Measurements from ENCODE around the gene OAF.

DNA sequence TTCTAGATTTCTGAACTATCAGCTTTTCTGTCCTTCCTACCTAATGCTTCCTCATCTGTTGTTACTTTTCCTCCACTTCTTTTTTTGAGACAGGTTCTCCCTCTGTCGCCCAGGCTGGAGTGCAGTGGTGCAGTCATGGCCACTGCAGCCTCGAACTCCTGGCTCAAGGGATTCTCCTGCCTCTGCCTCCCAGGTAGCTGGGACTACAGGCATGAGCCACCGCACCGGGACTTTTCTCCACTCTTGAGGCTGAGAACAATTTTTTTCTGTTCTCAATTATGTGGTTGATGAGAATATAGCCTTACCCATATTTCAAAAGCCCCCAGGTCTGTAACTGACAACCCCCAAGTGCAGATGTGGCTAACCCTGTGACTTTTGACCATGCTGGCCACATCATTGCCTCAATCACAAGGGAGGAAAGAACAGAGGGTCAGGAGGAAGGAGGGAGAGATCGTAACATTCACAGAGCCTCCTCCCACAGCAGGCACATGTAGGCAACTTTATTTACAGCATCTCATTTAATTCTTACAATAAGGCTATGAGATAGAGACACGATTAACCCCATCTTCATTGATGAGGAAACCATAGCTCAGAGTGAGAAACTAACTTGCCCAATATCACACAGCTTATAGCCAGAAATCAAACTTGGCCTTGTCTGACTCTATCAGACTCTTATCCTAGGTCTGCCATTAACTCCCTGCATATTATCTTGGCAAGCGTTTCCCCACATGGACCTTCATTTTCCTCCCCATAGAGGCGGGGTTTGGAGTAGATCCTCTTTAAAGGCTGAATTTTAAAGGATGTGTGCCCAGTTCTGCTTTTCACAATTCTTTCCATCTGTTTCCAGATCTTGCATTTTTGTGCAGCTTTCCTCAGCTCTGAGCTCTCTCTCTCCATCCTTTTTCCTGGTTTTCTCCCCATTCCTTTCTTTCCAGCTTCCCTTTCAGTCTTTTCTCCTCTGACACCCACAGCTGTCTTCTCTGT, 38.7 kb downstream of the OAF start:
- TF ChIP-seq, protein P1, sequence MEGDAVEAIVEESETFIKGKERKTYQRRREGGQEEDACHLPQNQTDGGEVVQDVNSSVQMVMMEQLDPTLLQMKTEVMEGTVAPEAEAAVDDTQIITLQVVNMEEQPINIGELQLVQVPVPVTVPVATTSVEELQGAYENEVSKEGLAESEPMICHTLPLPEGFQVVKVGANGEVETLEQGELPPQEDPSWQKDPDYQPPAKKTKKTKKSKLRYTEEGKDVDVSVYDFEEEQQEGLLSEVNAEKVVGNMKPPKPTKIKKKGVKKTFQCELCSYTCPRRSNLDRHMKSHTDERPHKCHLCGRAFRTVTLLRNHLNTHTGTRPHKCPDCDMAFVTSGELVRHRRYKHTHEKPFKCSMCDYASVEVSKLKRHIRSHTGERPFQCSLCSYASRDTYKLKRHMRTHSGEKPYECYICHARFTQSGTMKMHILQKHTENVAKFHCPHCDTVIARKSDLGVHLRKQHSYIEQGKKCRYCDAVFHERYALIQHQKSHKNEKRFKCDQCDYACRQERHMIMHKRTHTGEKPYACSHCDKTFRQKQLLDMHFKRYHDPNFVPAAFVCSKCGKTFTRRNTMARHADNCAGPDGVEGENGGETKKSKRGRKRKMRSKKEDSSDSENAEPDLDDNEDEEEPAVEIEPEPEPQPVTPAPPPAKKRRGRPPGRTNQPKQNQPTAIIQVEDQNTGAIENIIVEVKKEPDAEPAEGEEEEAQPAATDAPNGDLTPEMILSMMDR (conservative IDR thresholded peaks at IDR 0.05; ENCODE audit: low read depth, low read length) = no peak
- TF ChIP-seq EZH2 (IDR thresholded peaks at IDR 0.05; ENCODE audit: borderline replicate concordance, low read depth, low read length, poor library complexity, severe bottlenecking) = no peak

Measured in A673 (cell line).